GM12891 (cell line): ENCODE data around the gene SHOX.

Experiments used
- DNase-seq: peaks from one replicate; pipeline ENCODE4 v3.0.0; 2011; ENCODE audit warnings: low spot score; ENCODE audit not compliant: insufficient read length
- FAIRE-seq: peaks from 2 replicates; lab custom pipeline; 2011; peaks lifted over from hg19 to GRCh38; lab: Jason Lieb, UNC
- PAX5 ChIP-seq: IDR thresholded peaks from 2 replicates; pipeline ENCODE4 v1.6.1; 2011; ENCODE audit warnings: low read length, moderate library complexity, mild to moderate bottlenecking; ENCODE audit not compliant: insufficient read depth, severe bottlenecking
- POLR2A ChIP-seq: IDR thresholded peaks from 2 replicates; pipeline ENCODE4 v1.6.1; 2011; ENCODE audit warnings: low read depth, low read length, control low read depth
- POLR2AphosphoS5 ChIP-seq: IDR thresholded peaks from 2 replicates; pipeline ENCODE4 v1.6.1; 2011; ENCODE audit warnings: low read depth, low read length, control low read depth
- POU2F2 ChIP-seq: IDR thresholded peaks from 2 replicates; pipeline ENCODE4 v1.6.1; 2011; ENCODE audit warnings: low read depth, mild to moderate bottlenecking, control low read depth, low read length, moderate library complexity
- SPI1 ChIP-seq: IDR thresholded peaks from 2 replicates; pipeline ENCODE4 v1.6.1; 2011; ENCODE audit warnings: low read depth, low read length, control low read depth
- TAF1 ChIP-seq: IDR thresholded peaks from 2 replicates; pipeline ENCODE4 v1.6.1; 2011; ENCODE audit warnings: low read depth, low read length, control low read depth

The SHOX gene

GRCh38 chrX:685120-686032, 54.8 kb downstream of the SHOX start:
- DNase-seq (no peak), FAIRE-seq (no peak)
- TF ChIP-seq PAX5 (no peak), SPI1 (no peak), POU2F2 (no peak), TAF1 (no peak), POLR2AphosphoS5 (no peak), POLR2A (no peak)

GRCh38 chrX:689983-690382, 59.4 kb downstream of the SHOX start:
- TF ChIP-seq TAF1 = no peak
- no peak for TF ChIP-seq PAX5
- no peak for TF ChIP-seq POLR2AphosphoS5
- no peak for TF ChIP-seq SPI1
- TF ChIP-seq POU2F2 = no peak
- no peak for TF ChIP-seq POLR2A
- FAIRE-seq = no peak
- DNase-seq = no peak

GRCh38 chrX:694800-695199, 64.2 kb downstream of the SHOX start:
- FAIRE-seq (no peak), DNase-seq (no peak)
- TF ChIP-seq SPI1 (no peak), TAF1 (no peak), PAX5 (no peak), POU2F2 (no peak), POLR2AphosphoS5 (no peak), POLR2A (no peak)

- TF ChIP-seq SPI1 (no peak), POLR2AphosphoS5 (no peak), TAF1 (no peak)
- DNase-seq (no peak), FAIRE-seq (no peak)
Measured at GRCh38 chrX:698206-698605, 67.6 kb downstream of the SHOX start.

- FAIRE-seq (no peak), DNase-seq (no peak)
- TF ChIP-seq POLR2AphosphoS5 (no peak), POU2F2 (no peak), POLR2A (no peak), SPI1 (no peak), PAX5 (no peak), TAF1 (no peak)
Measured at GRCh38 chrX:700936-701335, 70.3 kb downstream of the SHOX start.

- DNase-seq = no peak
- TF ChIP-seq POU2F2 (no peak), SPI1 (no peak), PAX5 (no peak), TAF1 (no peak), POLR2AphosphoS5 (no peak), POLR2A (no peak)
- FAIRE-seq = no peak
Measured at GRCh38 chrX:701673-702072, 71.1 kb downstream of the SHOX start.

- TF ChIP-seq POLR2AphosphoS5 (no peak), TAF1 (no peak), POU2F2 (no peak), SPI1 (no peak), POLR2A (no peak), PAX5 (no peak)
- DNase-seq (no peak), FAIRE-seq (no peak)
Measured at GRCh38 chrX:703466-703865, 72.9 kb downstream of the SHOX start.

GRCh38 chrX:703866-704265, 73.3 kb downstream of the SHOX start:
- FAIRE-seq = no peak
- DNase-seq = no peak
- no peak for TF ChIP-seq POLR2A
- no peak for TF ChIP-seq POLR2AphosphoS5
- no peak for TF ChIP-seq POU2F2
